ENCODE data around the gene IFT22.
A peak's percentile ranks its signal among the peaks of the same experiment; 100 is the strongest.
"Not testable (repeated sequence)": the region's sequence is repeated elsewhere in the genome, so short reads cannot be mapped to it uniquely, and the experiment has no call there.

The IFT22 gene

DNA sequence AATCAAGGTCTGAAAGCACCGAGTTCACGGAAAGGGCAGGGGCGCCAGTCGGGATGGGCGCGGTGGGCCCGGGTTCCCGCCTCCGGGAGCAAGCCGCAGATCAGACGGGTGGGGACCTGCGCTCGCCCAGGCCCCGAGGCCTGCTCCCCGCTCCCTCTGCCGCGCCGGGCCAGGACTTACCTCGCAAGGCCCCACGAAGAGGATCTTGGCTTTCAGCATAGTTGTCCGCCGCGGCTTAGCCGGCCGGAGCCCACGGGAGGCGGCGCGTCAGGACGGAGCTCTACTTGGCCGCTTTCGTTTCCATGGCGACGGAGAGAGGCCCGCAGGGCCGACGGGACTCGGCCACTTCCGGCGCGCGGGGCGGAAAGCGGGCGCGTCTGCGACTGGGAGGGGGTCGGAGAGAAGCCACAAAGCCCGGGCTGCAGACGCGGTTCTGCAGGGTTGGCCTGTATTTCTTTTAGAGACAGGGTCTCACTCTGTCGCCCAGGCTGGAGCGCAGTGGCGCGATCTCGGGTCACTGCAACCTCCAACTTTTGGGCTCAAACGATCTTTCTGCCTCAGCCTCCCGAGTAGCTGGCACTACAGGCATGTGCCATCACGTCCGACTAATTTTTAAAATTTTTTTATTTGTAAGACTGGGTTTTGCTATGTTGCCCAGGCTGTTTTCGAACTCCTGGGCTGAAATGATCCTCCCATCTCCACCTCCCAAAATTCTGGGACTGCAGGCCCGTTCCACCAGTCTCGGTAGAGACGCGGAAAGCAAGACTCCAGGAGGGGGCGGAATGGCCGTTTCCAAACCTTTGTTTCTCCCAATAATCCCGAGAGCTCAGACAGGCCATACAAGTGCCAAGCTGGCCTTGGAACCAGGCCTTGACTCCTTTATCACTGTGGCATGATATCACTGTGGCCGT is at the start of gene IFT22:
Gene IFT22, minus strand, starts transcription at position 322 of the 911 bp plus-strand sequence. Its CDS starts 103 bp downstream, at position 219.
- Mint-ChIP-seq H3K27me3 (peaks cover 11% of the 10 kb centered on the region), H3K4me1 (ENCODE audit: low read depth) (peaks cover 7% of the 10 kb centered on the region), H3K4me3 (peak within 1 kb of the TSS; percentile 82), H3K36me3 (ENCODE audit: low read depth) (no peaks in the 10 kb centered on the region), H3K27ac (peak within 1 kb of the TSS; percentile 77), H3K9me3 (no peaks in the 10 kb centered on the region)
- intact Hi-C loops (cut with micrococcal nuclease), result no loop called here

DNA sequence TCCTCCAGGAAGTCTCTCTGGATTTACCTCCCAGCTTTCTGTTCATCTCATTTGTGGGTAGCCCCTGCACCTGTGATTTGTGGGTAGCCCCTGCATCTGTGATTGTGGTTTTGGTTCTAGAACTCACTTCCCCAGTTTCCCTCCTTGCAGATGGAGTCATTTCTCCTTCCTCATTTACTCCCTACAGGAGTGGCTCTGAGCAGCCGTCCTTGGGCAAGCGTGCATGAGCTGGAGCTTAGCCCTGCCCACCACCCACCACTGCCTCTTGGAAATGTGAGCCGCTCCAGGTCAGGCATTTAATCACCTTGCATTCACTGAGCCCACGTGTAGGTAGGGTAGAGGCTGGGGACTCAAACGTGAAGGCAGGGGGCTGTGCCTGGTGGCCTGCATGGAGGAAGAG is 49.2 kb upstream of the IFT22 start:
- peaks cover 29% of the 10 kb centered on the region for H3K4me1 Mint-ChIP-seq (ENCODE audit: low read depth)
- no peaks in the 10 kb centered on the region for H3K36me3 Mint-ChIP-seq (ENCODE audit: low read depth)
- intact Hi-C loops (cut with micrococcal nuclease), result no loop called here
- H3K27ac Mint-ChIP-seq, result no peak overlapping the region
- H3K9me3 Mint-ChIP-seq, result no peaks in the 10 kb centered on the region
- peak overlapping the region; percentile 27 for H3K4me3 Mint-ChIP-seq
- peaks cover 63% of the 10 kb centered on the region for H3K27me3 Mint-ChIP-seq

DNA sequence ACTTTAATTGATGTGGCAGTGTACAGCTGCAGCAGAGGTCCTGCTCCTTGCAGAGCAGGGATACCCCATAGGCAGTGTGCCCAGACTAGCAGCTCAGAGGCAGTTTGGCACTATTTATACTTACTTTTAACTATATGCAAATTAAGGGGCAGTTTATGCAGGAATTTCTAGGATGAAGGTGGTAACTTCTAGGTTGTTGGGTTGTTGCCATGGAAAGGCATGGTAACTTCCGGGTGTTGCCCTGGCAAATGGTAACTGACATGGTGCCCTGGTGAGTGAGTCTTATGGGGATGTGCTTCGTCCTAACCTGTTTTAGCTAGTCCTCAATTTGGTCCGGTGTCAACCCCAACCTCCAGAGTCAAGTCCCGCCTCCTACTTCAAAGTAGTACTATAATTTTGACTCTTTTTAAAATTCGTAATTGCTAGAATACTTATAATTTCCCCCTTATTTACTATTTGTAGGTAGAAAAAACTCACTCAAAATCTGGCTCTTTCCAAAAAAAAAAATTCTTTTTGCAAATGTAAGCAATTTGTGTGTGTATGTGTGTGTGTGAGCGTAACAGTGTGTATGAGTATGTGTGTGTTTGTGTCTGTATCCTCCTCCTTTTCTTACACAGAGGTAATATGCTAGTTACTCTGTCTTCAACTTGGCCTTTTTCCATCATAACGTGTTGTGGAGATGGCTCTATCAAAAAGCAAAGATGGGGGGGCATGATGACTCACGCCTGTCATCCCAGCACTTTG is 47.0 kb upstream of the IFT22 start:
- H3K9me3 Mint-ChIP-seq, result no peaks in the 10 kb centered on the region
- H3K27me3 Mint-ChIP-seq, result peaks cover 74% of the 10 kb centered on the region
- no peaks in the 10 kb centered on the region for H3K36me3 Mint-ChIP-seq (ENCODE audit: low read depth)
- peaks cover 29% of the 10 kb centered on the region for H3K4me1 Mint-ChIP-seq (ENCODE audit: low read depth)
- no peak overlapping the region for H3K4me3 Mint-ChIP-seq
- no peak overlapping the region for H3K27ac Mint-ChIP-seq
- intact Hi-C loops (cut with micrococcal nuclease), result no loop called here

DNA sequence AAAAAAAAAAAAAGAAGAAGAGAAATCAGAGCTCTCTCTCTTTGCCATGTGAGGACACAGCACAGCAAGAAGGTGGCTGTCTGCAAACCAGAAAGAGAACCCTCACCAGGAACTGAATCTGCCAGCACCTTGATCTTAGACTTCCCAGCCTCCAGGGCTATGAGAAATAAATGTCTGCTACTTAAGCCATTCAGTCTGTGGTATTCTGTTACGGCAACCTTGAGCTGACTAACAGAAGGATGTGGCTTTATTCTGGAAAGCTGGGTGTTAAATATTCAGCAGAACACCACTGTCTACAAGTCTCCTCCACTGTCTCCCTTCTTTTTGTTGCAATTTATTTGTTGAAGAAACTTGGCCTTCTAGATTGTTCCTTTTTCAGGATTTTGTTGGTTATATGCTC is 46.1 kb upstream of the IFT22 start:
- intact Hi-C loops (cut with micrococcal nuclease), result no loop called here
- no peaks in the 10 kb centered on the region for H3K36me3 Mint-ChIP-seq (ENCODE audit: low read depth)
- H3K4me3 Mint-ChIP-seq, result no peak overlapping the region
- H3K4me1 Mint-ChIP-seq (ENCODE audit: low read depth), result peaks cover 29% of the 10 kb centered on the region
- no peak overlapping the region for H3K27ac Mint-ChIP-seq
- peaks cover 73% of the 10 kb centered on the region for H3K27me3 Mint-ChIP-seq
- no peaks in the 10 kb centered on the region for H3K9me3 Mint-ChIP-seq

DNA sequence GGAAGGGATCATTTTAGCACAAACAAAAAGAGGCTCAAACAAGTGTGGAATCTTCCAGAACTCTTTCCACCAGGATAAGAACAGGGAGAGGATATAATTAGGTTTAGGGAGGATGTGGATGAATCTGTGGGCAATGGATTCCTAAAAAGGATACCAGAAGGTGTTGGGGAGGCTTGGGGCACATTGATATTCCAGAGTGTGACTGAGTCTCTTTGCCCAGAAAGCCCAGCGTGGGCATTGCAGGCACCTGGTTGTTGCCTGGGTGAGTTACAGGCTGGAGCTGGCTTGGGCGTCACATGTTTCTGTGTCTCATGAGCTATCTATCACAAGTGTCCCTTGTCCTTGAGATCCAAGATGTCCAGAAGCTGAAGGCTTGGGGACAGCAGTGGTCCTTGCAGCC is 44.3 kb upstream of the IFT22 start:
- no peak overlapping the region for H3K4me3 Mint-ChIP-seq
- H3K27me3 Mint-ChIP-seq, result peaks cover 79% of the 10 kb centered on the region
- H3K4me1 Mint-ChIP-seq (ENCODE audit: low read depth), result peaks cover 20% of the 10 kb centered on the region
- no peaks in the 10 kb centered on the region for H3K9me3 Mint-ChIP-seq
- intact Hi-C loops (cut with micrococcal nuclease), result loop anchor here (2.0 kb wide), 1 partner anchor 45 kb away; no protein-coding TSS in a partner anchor
- no peaks in the 10 kb centered on the region for H3K36me3 Mint-ChIP-seq (ENCODE audit: low read depth)
- no peak overlapping the region for H3K27ac Mint-ChIP-seq

DNA sequence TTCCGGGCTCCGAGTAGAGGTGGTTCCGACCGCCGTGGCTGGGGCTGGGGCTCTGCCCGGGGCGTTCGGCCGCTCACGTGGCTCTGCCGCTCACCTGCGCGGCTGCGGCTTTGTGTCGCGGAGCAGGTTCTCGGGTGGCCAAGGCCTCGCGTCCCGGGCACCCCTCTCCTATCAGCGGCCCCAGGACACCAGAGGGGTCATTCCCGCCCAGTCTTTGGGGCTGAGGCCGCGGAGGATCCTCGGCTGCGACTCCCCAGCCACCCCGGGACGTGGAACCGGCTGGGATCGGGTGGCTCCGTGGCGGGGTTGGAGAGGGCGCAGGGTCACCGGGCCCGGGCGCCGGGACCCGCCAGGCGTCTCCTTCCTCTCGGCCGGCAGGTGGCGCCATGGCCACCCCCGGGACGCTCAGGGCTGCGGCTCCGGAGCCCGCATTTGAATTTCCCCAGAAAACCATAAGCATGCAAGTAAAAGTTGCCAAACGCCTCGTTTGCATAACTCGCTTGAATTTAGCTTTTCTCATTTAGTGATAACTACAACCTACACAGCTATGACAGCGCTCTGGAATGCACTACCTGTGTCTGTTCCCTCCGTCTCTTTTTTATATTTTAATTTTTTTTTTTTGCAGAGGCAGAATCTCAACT is 42.2 kb upstream of the IFT22 start:
- Mint-ChIP-seq H3K4me3 (peak overlapping the region; percentile 68), H3K9me3 (no peaks in the 10 kb centered on the region), H3K4me1 (ENCODE audit: low read depth) (peaks cover 13% of the 10 kb centered on the region), H3K27ac (no peak overlapping the region), H3K36me3 (ENCODE audit: low read depth) (no peaks in the 10 kb centered on the region), H3K27me3 (peaks cover 73% of the 10 kb centered on the region)
- intact Hi-C loops (cut with micrococcal nuclease), result loop anchor here (2.0 kb wide), 1 partner anchor 47 kb away; no protein-coding TSS in a partner anchor

DNA sequence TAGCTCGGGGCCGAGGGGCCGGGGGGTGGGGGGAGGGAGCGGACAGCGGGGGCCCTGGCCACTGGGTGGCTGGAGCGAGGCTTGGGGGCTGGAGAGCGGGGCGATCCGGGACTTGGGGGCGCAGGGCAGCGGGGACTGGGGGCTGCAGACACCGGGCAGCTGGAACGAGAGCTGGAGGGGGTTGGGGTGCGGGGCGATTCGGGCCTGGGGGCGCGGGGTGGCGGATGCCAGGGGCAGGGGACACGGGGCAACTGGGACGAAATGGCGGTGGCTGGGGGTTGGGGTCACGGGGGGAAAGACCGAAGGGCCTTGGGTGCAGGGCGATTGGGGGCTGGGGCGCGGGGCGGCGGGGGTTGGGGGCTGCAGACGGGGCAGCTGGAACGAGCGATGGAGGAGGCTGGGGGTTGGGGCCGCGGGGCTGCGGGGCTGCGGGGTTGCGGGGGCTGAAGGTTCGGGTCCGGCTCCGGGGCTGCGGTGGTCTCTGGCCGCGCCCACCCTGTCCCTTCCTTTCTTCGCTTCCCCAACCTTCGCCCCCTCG is 41.7 kb upstream of the IFT22 start:
- Mint-ChIP-seq H3K36me3 (ENCODE audit: low read depth) (no peaks in the 10 kb centered on the region), H3K9me3 (no peaks in the 10 kb centered on the region), H3K27ac (no peak overlapping the region), H3K4me3 (peak overlapping the region; percentile 68), H3K4me1 (ENCODE audit: low read depth) (peaks cover 11% of the 10 kb centered on the region), H3K27me3 (peaks cover 67% of the 10 kb centered on the region)
- intact Hi-C loops (cut with micrococcal nuclease), result no loop called here

DNA sequence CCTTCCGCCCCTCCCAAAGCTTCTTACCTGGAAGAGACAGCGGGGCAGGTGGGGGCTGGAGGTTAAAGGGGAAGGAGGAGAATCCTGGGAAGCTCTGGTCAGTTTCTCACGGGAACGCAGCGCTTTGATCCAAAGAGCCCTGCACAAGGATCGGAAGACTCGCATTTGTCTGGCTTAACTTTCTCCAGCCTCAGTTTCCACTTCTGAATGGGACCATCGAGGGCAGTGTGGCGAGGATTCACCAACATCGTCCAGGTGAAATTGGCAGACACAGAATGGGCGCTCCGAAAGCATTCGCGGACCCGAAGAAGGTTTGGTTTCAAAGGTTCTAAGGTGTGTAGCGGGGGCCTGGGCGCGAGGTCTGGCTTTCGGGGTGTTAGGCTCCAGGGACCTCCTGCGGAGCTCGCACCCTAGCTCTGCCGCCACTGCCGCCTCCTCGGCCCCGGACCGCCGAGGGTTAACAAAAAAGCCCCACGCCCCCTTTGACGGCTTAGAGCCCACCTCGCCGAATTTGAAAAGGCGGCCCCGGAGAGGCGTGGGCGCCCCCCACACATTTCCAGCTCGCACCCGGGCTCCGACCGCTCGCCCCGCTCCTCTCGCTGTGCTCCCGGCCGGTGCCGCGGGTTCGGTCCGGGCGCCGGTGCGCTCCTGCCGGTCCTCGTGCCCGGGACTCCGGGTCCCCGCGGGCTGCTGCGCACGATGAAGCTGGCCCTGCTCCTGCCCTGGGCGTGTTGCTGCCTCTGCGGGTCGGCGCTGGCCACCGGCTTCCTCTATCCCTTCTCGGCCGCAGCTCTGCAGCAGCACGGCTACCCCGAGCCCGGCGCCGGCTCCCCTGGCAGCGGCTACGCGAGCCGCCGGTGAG is 41.0 kb upstream of the IFT22 start, which contains the start of gene COL26A1:
Gene COL26A1, plus strand, starts transcription at position 542 of the 862 bp plus-strand sequence. Its CDS starts 158 bp downstream, at position 700.
- H3K9me3 Mint-ChIP-seq, result no peaks in the 10 kb centered on the region
- H3K36me3 Mint-ChIP-seq (ENCODE audit: low read depth), result no peaks in the 10 kb centered on the region
- peaks cover 5% of the 10 kb centered on the region for H3K4me1 Mint-ChIP-seq (ENCODE audit: low read depth)
- H3K27ac Mint-ChIP-seq, result no peak within 1 kb of the TSS
- intact Hi-C loops (cut with micrococcal nuclease), result no loop called here
- H3K4me3 Mint-ChIP-seq, result peak within 1 kb of the TSS; percentile 68
- H3K27me3 Mint-ChIP-seq, result peaks cover 63% of the 10 kb centered on the region

DNA sequence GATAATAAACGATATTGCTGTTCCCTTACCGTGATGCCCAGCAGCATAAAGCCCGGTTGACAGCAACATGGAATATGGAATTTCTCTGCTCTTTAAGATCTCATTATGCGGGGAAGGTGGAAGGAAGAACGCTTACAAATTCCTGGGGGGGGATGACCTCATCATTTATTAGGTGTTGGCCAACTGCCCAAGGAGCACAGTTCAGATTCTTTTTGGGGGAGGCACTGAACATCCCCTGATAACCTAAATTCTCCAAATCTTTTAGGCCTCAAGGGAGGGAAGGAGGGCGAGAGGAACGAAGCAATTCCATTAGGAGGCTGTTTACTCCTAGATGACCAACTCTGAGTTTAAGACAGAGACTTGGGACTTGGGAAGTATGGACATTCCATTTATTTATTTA is 35.8 kb upstream of the IFT22 start:
- no peak overlapping the region for H3K27ac Mint-ChIP-seq
- H3K9me3 Mint-ChIP-seq, result no peaks in the 10 kb centered on the region
- H3K4me3 Mint-ChIP-seq, result no peak overlapping the region
- no peaks in the 10 kb centered on the region for H3K36me3 Mint-ChIP-seq (ENCODE audit: low read depth)
- H3K4me1 Mint-ChIP-seq (ENCODE audit: low read depth), result peaks cover 18% of the 10 kb centered on the region
- peaks cover 30% of the 10 kb centered on the region for H3K27me3 Mint-ChIP-seq
- intact Hi-C loops (cut with micrococcal nuclease), result no loop called here

DNA sequence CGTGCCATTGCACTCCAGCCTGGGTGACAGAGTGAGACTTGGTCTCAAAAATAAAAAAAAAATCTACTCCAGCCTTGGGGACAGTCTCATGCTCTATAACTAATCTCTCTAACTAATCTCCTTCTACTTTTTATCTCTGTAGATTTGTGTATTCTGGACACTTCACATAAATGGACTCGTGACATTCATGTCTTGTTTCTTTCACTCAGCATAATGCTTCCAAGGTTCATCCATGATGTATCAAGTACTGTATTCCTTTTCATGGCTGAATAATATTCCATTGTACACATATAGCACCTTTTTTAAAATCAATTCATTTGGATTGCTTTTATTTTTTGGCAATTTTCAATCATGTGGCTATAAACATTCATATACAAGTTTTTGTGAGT is 31.3 kb upstream of the IFT22 start:
- H3K27me3 Mint-ChIP-seq, result peaks cover 36% of the 10 kb centered on the region
- H3K9me3 Mint-ChIP-seq, result no peaks in the 10 kb centered on the region
- no peak overlapping the region for H3K4me3 Mint-ChIP-seq
- peak overlapping the region; percentile 75 for H3K27ac Mint-ChIP-seq
- H3K4me1 Mint-ChIP-seq (ENCODE audit: low read depth), result peaks cover 28% of the 10 kb centered on the region
- H3K36me3 Mint-ChIP-seq (ENCODE audit: low read depth), result no peaks in the 10 kb centered on the region
- intact Hi-C loops (cut with micrococcal nuclease), result no loop called here

DNA sequence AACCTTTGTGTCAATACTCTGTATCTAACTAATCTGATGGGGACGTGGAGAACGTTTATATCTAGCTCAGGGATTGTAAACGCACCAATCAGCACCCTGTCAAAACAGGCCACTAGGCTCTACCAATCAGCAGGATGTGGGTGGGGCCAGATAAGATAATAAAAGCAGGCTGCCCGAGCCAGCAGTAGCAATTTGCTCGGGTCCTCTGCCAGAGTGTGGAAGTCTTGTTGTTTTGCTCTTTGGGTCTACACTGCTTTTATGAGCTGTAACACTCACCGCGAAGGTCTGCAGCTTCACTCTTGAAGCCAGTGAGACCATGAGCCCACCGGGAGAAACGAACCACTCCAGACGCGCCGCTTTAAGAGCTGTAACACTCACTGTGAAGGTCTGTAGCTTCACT is 27.7 kb upstream of the IFT22 start:
- peaks cover 23% of the 10 kb centered on the region for H3K4me1 Mint-ChIP-seq (ENCODE audit: low read depth)
- H3K27ac Mint-ChIP-seq, result peak overlapping the region; percentile 75
- H3K36me3 Mint-ChIP-seq (ENCODE audit: low read depth); H3K4me3 Mint-ChIP-seq; H3K9me3 Mint-ChIP-seq; intact Hi-C loops (cut with micrococcal nuclease): not testable (repeated sequence)
- H3K27me3 Mint-ChIP-seq, result peaks cover 35% of the 10 kb centered on the region

DNA sequence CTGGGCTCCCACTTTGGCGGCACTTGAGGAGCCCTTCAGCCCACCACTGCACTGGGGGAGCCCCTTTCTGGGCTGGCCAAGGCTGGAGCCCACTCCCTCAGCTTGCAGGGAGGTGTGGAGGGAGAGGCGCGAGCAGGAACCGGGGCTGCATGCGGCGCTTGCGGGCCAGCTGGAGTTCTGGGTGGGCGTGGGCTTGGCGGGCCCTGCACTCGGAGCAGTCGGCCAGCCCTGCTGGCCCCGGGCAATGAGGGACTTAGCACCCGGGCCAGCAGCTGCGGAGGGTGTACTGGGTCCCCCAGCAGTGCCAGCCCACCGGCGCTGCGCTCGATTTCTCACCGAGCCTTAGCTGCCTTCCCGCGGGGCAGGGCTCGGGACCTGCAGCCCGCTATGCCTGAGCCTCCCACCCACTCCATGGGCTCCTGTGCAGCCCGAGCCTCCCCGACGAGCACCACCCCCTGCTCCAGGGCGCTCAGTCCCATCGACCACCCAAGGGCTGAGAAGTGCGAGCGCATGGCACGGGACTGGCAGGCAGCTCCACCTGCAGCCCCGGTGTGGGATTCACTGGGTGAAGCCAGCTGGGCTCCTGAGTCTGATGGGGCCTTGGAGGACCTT is 26.9 kb upstream of the IFT22 start:
- intact Hi-C loops (cut with micrococcal nuclease); H3K9me3 Mint-ChIP-seq; H3K27ac Mint-ChIP-seq; H3K36me3 Mint-ChIP-seq (ENCODE audit: low read depth); H3K4me3 Mint-ChIP-seq: not testable (repeated sequence)
- peaks cover 17% of the 10 kb centered on the region for H3K4me1 Mint-ChIP-seq (ENCODE audit: low read depth)
- peaks cover 35% of the 10 kb centered on the region for H3K27me3 Mint-ChIP-seq

DNA sequence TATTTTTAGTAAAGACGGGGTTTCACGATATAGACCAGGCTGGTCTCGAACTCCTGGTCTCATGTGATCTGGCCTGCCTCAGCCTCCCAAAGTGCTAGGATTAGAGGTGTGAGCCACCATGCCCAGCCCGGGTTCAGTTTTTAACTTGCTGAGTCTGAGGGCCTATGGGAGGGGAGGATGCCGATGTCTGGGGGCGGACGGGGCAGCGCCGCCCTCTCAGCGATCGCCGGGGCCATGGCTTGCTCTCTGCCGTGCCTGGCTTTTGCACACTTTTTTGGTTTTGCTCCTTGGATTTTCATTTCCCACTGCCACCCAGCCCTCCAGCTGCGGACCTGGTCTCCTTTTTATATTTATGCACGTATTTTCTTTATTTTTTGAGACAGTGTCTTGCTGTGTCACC is 25.9 kb upstream of the IFT22 start:
- Mint-ChIP-seq H3K4me3 (no peak overlapping the region), H3K36me3 (ENCODE audit: low read depth) (no peaks in the 10 kb centered on the region), H3K4me1 (ENCODE audit: low read depth) (peaks cover 11% of the 10 kb centered on the region), H3K27me3 (peaks cover 35% of the 10 kb centered on the region), H3K27ac (no peak overlapping the region), H3K9me3 (no peaks in the 10 kb centered on the region)
- intact Hi-C loops (cut with micrococcal nuclease), result no loop called here

Data from dendritic cell treated with granulocyte-macrophage colony-stimulating factor and Interleukin-4, amounts not matched to agents 40 ng/mL and 50 ng/mL, for 4 days (primary cell).